ENCODE results near the gene CHCHD4.

The CHCHD4 gene

GRCh38 chr3:14161282-14161681 is 36.6 kb upstream of the CHCHD4 start:
- TF ChIP-seq, protein P1, sequence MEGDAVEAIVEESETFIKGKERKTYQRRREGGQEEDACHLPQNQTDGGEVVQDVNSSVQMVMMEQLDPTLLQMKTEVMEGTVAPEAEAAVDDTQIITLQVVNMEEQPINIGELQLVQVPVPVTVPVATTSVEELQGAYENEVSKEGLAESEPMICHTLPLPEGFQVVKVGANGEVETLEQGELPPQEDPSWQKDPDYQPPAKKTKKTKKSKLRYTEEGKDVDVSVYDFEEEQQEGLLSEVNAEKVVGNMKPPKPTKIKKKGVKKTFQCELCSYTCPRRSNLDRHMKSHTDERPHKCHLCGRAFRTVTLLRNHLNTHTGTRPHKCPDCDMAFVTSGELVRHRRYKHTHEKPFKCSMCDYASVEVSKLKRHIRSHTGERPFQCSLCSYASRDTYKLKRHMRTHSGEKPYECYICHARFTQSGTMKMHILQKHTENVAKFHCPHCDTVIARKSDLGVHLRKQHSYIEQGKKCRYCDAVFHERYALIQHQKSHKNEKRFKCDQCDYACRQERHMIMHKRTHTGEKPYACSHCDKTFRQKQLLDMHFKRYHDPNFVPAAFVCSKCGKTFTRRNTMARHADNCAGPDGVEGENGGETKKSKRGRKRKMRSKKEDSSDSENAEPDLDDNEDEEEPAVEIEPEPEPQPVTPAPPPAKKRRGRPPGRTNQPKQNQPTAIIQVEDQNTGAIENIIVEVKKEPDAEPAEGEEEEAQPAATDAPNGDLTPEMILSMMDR (IDR thresholded peaks at IDR 0.05) = no peak

DNA sequence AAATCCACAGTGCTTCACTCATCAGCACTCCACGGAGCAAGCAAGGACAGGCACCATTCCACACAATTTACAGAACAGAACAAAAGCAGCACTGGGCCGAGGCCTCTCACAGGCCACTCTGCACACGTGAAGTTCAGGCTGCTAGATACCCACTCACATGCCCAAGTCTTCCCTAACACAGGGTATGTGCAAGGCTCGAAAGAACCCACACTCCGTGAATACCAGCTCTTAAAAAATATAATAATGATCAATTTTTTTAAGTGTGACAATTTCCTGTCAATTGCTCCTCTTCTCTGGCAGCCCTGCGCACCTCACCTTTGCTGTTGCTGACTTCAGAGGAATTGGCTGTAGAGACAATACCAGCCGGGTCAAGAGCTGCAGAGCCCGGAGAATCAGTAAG is 34.8 kb upstream of the CHCHD4 start:
- TF ChIP-seq, protein P1 (IDR thresholded peaks at IDR 0.05) = no peak

DNA sequence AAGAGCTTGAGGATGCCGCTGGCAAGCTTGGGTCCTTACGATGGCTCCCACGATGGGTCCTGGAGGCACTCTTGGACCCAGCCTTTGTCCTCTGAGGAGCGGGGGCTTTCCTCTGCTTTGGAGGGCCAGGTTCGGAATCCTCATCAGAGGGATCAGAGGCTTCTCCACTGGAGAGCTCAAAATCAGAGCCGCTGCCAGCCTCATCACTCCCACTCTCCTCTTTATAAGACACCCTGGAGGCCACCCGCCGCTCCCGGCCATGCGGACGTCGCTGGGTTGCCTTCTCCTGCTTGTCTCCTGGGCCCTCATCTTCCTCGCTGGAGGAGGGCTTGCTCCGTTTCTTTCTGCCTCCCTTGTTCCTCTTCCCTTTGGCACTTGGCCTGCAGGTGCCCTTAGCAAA is 33.7 kb upstream of the CHCHD4 start:
- TF ChIP-seq, protein P1 (IDR thresholded peaks at IDR 0.05) = no peak

- TF ChIP-seq, protein P1 (IDR thresholded peaks at IDR 0.05) = no peak
Observed at GRCh38 chr3:14157951-14158350, 33.3 kb upstream of the CHCHD4 start.

- TF ChIP-seq, protein P1 (IDR thresholded peaks at IDR 0.05) = no peak
Observed at GRCh38 chr3:14156843-14157561, 32.3 kb upstream of the CHCHD4 start.

DNA sequence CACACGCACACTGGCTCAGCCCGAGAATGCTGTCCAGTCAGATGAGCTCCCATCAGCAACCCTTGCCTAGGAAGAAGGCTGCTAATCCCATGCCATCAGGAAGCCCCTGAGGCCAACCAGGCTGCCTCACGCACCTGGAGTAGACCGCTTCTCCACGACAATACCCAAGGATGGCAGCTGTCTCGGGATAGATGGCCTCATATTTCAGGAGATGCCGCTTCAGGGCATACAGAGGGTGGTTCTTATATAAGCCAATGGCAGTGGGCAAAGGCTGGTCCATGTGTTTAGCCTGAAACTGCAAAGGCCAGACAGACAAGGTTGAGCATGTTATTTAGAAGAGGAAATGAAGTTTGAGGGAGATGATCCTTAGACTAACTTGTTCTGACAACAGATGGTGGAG is 31.5 kb upstream of the CHCHD4 start:
- TF ChIP-seq, protein P1 (IDR thresholded peaks at IDR 0.05) = no peak

- TF ChIP-seq, protein P1 (IDR thresholded peaks at IDR 0.05) = no peak
Observed at GRCh38 chr3:14154895-14155440, 30.3 kb upstream of the CHCHD4 start.
